ENCODE results near the gene FBXW9. TPM values are rescaled to one million over a fixed set of nuclear protein-coding genes. Genes with fewer than 3 reads are reported as not detected.
"Not testable (repeated sequence)": the region's sequence is repeated elsewhere in the genome, so short reads cannot be mapped to it uniquely, and the experiment has no call there.

Gene FBXW9
- polyA plus RNA-seq, 12 donors = 2.4 to 6.3 (median 3.5) TPM; not detected in 1

DNA sequence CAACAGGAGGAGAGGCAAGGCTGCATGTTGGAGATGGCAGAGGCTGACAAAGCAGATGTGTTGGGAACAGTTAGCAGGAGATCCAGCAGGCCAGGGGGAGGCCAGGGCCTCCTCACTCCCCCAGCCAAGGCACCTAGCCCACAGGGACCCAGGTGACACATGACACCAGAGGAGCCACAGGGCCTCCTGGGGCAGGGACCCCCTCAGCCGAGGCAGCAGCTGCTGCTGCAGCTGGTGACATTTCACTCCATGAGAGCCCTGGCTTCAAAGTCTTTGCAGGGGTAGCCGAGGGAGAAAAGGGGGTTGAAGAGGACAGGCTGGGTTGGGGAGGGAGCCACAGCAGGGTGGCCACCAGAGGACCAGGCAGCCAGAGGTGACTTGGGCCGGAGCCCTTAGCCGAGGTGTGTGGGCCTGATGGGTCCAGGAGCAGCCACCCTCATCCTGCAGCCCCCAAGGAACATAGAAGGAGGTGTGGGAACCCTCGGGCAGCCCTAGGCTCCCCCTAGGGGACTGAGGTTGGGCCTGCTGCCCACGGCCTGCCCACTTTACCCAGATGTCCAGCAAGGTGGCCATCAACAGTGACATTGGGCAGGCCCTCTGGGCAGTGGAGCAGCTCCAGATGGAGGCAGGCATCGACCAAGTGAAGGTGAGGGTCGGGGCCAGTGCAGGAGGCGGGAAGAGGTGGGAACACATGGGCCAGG, 8.8 kb downstream of the FBXW9 start, which contains the start of gene GNG14:
Gene GNG14 (plus strand): TSS at position 503 of the 701 bp plus-strand sequence. CDS start 51 bp downstream, at position 554.
- DNase-seq = no peak

DNA sequence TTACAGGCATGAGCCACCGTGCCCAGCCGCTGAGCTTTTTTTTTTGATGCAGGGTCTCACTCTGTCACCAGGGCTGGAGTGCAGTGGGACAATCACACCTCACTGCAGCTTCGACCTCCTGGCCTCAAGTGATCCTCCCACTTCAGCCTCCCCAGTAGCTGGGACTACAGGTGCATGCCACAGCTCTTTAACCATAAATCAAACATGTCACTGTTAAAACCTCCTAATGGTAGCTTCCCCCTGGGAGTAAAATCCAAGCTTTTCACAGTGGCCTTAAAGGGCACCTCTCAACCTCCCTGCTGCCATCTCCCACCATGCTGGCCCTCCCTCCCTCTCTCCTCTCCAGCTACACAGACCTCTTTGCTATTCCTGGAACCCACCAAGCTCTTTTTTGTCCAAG, 10.6 kb downstream of the FBXW9 start:
- DNase-seq = no peak

DNA sequence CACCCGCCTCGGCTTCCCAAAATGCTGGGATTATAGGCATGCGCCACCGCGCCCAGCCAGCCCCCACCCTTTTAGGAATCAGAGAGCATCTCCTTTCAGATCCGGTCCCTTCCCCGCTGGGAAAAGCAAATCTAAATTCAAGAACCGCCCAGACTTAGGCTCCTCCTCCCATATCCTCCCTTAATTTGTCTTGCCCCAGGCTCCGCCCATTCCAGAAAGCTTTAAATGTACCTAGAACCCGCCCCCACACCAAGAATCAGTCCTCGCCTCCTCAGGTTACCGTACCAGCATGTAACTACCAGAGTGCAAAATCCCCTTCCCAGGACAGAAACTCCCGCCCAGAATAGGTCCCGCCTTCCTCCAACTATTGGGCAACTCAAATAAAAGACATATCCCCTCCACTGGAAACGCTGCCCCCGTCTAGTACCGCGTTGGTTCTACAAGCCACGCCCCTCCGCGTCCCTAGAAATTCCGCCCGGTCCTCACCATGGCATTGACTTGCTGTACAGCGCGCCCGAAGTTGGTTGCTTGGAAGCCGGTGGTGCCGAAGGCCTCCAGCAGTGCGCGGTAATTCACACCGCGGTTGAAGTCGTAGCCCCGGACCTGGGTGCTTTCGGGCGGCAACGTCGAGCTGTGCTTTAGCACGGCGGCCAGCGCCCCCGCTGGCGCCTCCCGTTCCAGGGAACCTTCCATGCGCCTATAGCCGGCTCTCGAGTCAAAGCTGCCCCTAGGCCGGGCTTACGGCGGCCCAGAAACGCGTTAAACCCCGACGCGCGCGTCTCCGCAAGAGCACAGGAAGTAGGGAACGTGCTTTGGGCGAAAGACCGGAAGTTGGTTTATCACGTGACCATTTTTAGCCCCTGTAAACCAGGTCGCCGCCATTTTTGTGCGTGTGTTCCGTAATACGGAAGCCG, 15.1 kb downstream of the FBXW9 start, which contains the start of gene DHPS:
Gene DHPS (minus strand): TSS at position 807 of the 914 bp plus-strand sequence. CDS start 114 bp downstream, at position 693.
- DNase-seq = peak; percentile 97

DNA sequence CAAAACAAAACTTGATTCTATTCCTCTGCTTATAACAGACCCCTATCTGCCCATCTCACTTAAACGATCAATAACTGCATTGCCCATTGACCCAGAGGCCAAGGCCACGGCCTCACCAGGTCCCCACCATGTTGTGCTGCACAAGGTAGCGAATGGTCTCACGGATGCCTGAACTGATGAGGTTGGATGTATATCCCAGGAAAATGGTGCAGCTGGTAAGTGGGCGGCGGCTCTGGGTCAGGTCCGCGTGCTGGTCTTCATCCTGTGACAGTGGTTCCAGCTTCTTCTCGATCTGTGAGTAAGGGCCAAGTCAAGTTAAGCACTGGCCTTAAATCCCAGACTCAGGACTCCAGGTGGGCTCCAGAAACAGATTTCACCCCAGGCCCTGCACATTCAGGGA, 16.4 kb downstream of the FBXW9 start:
- no peak for DNase-seq

DNA sequence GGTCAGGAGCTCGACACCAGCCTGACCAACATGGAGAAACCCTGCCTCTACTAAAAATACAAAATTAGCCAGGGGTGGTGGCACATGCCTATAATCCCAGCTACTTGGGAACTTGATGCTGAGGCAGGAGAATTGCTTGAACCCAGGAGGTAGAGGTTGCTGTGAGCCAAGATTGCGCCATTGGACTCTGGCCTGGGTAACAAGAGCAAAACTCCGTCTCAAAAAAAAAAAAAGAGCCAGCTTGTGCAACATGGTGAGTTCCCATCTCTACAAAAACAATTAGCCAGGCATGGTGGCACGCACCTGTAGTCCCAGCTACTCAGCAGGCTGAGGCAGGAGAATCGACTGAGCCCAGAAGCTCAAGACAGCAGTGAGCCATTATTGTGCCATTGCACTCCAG, 18.4 kb downstream of the FBXW9 start:
- not testable (repeated sequence) for DNase-seq

DNA sequence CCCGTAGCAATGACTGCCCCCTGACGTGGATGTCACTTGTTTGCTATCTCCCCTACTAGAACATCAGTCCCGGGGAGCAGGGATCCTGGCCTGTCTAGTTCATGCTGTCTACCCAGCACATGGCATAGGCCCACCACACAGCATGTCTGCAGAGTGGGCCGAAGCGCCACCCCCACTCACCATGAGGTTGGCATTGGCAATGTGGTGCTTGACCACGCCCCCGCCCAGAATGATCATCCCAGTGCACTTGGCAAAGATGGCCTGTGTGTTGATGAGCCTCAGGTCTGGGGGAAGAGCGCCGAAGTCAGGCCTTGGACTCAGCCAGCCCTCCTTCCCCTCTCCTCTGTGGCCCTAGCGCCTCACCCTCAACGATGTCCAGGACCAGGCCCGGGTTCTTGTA, 19.5 kb downstream of the FBXW9 start:
- no peak for DNase-seq

DNA sequence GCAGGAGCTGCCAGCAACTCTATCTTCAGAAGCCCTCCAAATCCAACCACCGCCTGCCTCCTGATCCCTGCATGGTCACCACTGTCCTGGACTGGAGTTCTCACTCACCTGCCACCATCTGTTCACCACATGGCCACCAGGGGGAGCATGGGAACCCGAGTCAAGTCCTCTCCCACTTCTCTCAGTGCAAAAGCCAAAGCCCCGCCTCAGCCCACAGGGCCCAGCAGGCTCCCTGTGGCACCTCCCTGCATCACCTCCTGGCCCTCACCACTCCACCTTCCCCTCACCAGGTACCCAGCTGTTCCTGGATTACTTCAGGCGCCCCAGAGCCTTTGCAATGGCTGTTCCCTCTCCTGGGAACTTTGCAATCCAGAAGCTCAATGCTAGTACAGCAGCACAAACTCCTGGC, 20.0 kb downstream of the FBXW9 start:
- peak; percentile 77 for DNase-seq

DNA sequence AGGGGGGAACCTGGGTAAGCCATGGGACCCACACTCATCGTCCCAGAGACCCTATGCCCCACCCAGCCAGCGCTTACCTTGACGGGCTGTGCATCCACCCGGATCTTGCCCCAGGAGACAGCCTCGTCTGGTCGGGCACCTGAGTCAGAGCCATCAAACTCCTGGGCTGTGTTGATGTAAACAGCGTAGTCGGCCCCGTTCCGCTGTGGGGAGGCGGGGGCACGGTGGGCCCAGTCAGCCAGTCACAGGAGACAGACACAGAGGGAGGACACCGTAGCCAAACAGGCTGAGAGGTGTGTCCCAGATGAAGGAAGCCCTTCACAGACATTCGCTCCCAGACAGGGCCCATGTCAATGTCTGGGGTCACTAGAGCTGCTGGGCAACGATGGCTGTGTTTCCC, 20.5 kb downstream of the FBXW9 start:
- DNase-seq = no peak

DNA sequence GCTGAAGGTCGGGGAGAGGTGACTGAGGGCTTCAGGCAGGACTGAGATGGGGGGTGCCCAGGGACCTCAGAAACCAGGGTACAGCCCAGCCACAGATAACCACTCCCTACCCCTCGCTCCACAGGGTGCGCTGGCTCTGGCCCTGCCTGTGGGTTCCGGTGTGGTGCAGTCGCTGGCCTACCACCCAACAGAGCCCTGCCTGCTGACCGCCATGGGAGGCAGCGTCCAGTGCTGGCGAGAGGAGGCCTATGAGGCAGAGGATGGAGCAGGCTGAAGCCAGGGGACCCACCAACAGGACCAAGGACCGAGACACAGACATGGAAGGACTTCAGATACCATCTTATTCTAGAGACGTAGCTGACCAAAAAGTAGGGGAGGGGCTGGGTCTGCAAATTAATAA, 21.0 kb downstream of the FBXW9 start:
- DNase-seq = no peak

DNA sequence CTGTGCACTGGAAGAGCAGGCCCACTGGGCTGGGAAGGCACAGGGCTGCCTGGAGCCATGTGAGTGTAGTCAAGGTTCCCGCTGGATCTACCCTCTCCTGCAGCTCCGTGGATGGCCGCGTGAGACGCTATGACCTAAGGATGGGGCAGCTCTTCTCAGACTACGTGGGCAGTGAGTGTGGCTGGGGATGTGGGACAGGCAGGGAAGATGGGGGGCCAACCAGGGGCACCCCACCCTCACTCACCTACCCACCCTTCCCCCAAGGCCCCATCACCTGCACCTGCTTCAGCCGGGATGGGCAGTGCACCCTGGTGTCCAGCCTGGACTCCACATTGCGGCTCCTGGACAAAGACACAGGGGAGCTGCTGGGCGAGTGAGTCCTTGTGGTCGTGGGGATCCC, 23.7 kb downstream of the FBXW9 start:
- DNase-seq = no peak

DNA sequence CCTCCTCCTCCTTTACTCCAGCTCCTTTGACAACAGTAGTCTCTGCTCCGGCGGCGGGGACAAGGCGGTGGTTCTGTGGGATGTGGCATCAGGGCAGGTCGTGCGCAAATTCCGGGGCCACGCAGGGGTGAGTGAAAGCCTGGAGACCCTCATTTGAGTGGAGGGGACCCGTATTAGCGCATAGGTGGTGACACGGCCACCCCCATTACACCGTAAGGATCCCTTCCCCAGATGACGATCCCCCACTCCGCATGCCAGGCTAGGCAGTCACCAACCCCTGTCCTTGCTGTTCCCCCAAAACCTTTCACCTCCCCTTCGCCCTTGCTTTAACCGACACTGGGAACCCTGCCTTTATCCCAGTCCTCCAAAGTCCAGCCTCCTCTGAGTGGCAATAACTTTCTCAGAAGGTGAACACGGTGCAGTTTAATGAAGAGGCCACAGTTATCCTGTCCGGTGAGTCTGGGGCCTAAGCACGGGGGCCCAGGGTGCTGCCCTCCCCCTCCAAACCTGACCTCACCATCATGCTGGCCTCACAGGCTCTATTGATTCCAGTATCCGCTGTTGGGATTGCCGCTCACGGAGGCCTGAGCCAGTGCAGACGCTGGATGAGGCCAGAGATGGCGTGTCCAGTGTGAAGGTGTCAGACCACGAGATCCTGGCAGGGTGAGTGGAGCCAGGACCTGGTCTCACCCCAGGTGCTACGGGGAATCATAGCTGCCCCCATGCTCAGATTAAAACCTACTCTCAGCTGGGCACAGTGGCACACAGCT, 26.1 kb downstream of the FBXW9 start:
- DNase-seq = no peak

DNA sequence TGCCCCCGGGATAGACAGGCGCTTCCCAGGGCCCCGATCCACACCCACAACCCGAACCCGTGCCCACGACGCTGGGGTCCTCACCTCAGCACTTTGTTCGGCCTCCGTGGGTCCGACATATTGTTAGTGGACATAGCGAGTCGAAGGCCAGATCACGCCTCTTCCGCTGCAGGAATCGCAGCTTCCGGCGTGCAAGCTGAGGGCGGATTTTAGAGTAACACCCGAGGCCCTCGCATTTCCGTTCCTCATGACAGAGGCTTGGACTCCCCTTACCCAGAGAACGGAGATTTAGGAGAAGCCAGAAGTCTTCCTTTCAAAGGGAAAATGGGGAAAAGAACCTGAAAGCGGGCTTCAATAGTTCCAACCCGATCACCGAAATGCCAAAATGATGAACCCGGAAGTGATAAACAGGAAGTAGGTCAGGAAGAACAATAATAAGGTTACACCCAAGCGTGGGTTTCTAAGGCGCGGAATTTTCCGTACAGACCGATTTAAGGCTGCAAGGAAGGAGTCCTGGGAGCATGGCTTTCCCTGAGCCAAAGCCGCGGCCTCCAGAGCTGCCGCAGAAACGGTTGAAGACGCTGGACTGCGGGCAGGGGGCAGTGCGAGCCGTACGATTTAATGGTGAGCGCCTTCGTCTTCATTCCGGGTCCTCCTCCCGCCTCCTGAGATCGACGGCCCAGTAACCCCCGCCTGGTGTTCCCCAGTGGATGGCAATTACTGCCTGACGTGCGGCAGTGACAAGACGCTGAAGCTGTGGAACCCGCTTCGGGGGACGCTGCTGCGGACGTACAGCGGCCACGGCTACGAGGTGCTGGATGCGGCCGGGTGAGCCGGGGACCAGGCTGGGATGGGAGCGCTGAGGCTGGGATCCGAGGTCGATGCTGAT, 26.9 kb downstream of the FBXW9 start:
- peak; percentile 90 for DNase-seq

DNA sequence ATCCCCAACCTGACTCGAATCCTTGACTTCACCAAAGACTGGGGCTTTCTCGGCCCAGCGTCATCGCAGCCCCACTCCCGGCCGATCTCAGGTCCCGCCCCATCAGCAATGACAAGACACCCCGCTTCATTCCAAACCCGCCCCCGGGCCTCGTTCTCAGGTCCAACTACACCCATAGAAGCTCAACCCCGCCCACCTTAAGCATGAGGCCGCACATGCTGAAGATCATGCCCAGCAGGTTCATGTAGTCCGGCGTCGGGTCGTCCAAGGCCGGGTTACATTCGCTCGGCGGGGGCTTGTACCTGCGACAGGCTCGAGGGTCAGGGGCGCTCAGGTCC, 27.5 kb downstream of the FBXW9 start:
- peak; percentile 68 for DNase-seq

DNA sequence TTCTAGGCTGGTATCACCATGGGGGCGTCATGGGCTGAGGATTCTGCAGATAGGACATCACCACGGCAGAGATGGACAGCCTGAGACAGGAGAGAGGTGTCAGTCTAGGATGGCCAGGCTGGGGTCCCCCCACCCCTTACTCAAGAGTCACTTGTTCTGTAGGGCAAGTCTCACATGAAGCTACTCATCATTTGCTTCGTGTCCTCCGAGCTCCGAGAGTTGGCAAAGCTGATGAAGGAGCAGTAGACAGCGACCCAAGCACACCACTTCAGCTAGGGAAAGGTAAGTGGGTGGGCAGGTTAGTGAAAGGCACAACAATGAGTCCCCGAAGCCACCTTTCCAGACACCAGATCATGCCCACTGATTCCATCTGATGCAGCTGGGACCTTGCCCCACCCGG, 28.1 kb downstream of the FBXW9 start:
- DNase-seq = no peak

DNA sequence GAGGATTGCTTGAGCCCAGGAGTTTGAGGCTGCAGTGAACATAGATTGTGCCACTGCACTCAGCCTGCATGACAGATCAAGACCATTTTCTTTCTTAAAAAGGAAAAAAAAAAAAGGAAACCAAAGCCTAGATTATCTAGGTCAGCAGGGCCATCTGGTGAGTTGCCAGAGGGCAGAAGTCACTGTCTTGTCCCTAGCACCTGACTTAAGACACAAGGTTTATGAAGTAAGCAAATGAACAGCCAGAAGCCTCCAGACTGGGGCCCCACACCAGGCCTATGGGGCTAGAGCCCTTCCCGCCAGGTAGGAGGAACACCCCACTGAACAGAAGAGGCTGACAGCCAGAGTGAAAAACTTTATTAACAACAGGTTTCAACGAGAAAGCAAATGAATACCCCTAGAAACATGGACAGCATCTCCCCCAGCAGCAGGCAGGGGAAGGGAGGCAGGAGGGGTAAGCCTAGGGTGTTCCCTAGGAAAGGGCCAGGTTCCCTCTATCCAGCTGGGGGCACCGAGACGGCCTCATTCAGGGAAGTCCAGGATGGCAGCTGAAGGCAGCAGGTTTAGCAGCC, 28.6 kb downstream of the FBXW9 start:
- DNase-seq = no peak

DNA sequence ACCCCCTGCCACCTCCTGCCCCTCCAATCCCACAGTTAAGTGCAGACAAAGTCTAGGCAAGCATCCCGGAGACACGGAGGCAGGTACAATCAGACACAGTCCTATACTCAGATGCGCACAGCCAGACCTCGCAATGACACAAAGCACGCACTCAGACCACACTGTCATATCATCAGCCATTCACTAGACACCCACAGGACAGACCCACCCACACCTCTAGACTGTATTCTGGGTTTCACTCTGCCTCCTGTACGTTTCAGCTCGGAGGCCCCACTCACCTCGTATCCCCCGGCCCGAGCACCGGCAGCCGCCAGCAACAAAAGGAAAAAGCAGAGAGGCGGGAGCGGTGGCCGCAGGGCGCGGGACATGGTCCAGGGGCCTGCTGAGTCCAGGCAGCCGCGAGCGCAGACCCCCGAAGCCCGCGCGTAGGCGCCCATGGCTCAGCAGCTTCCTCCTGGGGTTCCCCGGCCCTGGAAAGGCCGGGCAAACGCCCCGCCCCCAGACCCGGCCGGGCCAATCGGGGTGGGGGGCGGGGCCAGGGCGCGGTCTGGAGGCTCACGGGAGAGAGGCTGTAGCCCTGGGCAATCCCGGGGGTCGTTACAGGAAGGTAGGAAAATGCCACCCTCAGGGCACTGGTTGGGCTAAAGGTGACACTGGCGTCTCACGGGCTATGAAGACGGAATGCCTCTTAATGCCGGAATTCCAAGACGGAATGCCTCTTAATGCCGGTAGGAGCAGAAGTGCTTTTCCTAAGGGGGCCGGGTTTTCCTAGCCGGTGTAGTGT, 30.0 kb downstream of the FBXW9 start, which contains the start of the genes MAN2B1 and WDR83:
Gene MAN2B1 (minus strand): TSS at position 478 of the 784 bp plus-strand sequence. CDS start 41 bp downstream, at position 437.
Gene WDR83 (plus strand): TSS at position 543 of the 784 bp plus-strand sequence. CDS start 2,984 bp downstream, outside the sequence.
- DNase-seq = peak; percentile 76

DNA sequence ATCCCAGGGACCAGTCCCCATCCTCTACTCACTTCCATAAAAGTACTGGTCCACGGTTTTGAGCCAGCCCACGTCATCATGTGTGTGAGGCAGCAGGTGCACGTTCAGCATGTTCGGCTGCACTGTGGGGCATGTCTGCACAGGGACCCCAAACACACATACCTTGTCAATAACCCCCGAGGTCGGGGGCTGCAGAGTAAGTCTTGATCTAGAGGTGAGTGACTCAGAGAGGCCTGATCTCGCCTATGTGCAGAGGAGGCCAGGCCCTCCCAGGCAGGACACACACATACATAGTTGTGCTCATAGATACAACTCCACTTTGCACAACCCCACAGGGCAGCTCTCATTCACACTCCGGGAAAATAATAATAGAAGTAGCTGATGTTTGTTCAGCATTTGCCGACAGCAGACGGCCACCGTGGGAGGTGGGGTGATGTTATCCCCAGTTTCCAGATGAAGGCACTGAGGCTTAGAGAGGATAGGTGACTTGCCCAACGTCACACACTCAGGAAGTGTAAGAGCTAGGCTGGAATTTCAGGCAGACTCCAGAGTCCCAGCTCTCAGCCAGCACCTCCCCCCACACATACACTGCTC, 30.7 kb downstream of the FBXW9 start:
- no peak for DNase-seq

DNA sequence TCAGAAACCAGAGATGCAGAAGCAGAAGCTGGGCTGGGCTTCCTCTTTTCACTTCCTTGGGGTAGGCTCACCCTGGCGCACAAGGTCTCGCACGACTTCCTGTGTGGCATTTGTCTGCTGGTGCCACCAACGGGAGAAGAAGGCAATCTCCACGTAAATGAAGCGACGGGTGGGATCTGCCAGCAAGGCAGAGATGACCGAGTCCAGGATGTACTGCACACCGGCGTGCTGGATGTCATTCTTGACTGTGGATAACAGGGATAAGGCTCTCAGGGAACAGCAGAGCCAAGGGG, 31.2 kb downstream of the FBXW9 start:
- no peak for DNase-seq
